HEK293 (cell line): ENCODE results near the gene HEBP1.

Experiments used
- BCL11B ChIP-seq: fragments of 450-650 bp; formaldehyde crosslinking; IDR thresholded peaks from 2 replicates; pipeline ENCODE4 v1.5.1; 2016; ENCODE audit warnings: low read depth, missing biosample characterization, missing genetic modification characterization
- EGR2 ChIP-seq: fragments of 450-650 bp; formaldehyde crosslinking; IDR thresholded peaks from 2 replicates; pipeline ENCODE4 v1.5.1; 2016; ENCODE audit warnings: low read depth, missing biosample characterization, missing genetic modification characterization
- KLF16 ChIP-seq: fragments of 450-650 bp; formaldehyde crosslinking; IDR thresholded peaks from 2 replicates; pipeline ENCODE4 v1.5.1; 2017; ENCODE audit warnings: missing biosample characterization, missing genetic modification characterization
- MYNN ChIP-seq: fragments of 450-650 bp; formaldehyde crosslinking; IDR thresholded peaks from 2 replicates; pipeline ENCODE4 v1.5.1; 2016; ENCODE audit warnings: missing biosample characterization, missing genetic modification characterization, borderline replicate concordance
- SP7 ChIP-seq: fragments of 450-650 bp; formaldehyde crosslinking; IDR thresholded peaks from 2 replicates; pipeline ENCODE4 v1.5.1; 2016; ENCODE audit warnings: missing biosample characterization, missing genetic modification characterization
- ZBTB20 ChIP-seq: fragments of 450-650 bp; formaldehyde crosslinking; IDR thresholded peaks from 2 replicates; pipeline ENCODE4 v1.5.1; 2016; ENCODE audit warnings: missing biosample characterization, missing genetic modification characterization
- ZNF248 ChIP-seq: fragments of 450-650 bp; formaldehyde crosslinking; IDR thresholded peaks from 2 replicates; pipeline ENCODE4 v1.5.1; 2017; ENCODE audit warnings: missing biosample characterization, missing genetic modification characterization
- ZNF274 ChIP-seq, 2 experiments: fragments of 200-500 bp in 1 of 2; fragments of 450-650 bp in 1 of 2; sonication (Bioruptor generic) in 1 of 2; formaldehyde crosslinking in 1 of 2; IDR thresholded peaks; 2 replicates each; pipeline versions ENCODE4 v1.5.1 to v1.6.1; 2014 to 2016; ENCODE audit warnings: borderline replicate concordance in 1 of 2, inconsistent platforms in 1 of 2, low read length in 1 of 2, missing biosample characterization in 1 of 2, missing genetic modification characterization in 1 of 2
- ZNF558 ChIP-seq: fragments of 450-650 bp; formaldehyde crosslinking; IDR thresholded peaks from 2 replicates; pipeline ENCODE4 v1.5.1; 2016; ENCODE audit warnings: missing biosample characterization, missing genetic modification characterization
- ZNF792 ChIP-seq: fragments of 450-650 bp; formaldehyde crosslinking; IDR thresholded peaks from 2 replicates; pipeline ENCODE4 v1.5.1; 2016; ENCODE audit warnings: missing biosample characterization, missing genetic modification characterization
- TF ChIP-seq, protein P1 (sequence below): fragments of 450-650 bp; formaldehyde crosslinking; IDR thresholded peaks from 2 replicates; pipeline ENCODE4 v1.5.1; 2016; ENCODE audit warnings: missing biosample characterization, missing genetic modification characterization
- TF ChIP-seq, protein P2 (sequence below): fragments of 450-650 bp; IDR thresholded peaks from 2 replicates; pipeline ENCODE4 v1.5.1; 2018; ENCODE audit warnings: missing biosample characterization, missing genetic modification characterization
- TF ChIP-seq, protein P3 (sequence below): fragments of 450-650 bp; formaldehyde crosslinking; IDR thresholded peaks from 2 replicates; pipeline ENCODE4 v1.5.1; 2016; ENCODE audit warnings: missing biosample characterization, missing genetic modification characterization, borderline replicate concordance
- TF ChIP-seq, protein P4 (sequence below): fragments of 450-650 bp; formaldehyde crosslinking; IDR thresholded peaks from 2 replicates; pipeline ENCODE4 v1.5.1; 2016; ENCODE audit warnings: missing biosample characterization, missing genetic modification characterization

DNA sequence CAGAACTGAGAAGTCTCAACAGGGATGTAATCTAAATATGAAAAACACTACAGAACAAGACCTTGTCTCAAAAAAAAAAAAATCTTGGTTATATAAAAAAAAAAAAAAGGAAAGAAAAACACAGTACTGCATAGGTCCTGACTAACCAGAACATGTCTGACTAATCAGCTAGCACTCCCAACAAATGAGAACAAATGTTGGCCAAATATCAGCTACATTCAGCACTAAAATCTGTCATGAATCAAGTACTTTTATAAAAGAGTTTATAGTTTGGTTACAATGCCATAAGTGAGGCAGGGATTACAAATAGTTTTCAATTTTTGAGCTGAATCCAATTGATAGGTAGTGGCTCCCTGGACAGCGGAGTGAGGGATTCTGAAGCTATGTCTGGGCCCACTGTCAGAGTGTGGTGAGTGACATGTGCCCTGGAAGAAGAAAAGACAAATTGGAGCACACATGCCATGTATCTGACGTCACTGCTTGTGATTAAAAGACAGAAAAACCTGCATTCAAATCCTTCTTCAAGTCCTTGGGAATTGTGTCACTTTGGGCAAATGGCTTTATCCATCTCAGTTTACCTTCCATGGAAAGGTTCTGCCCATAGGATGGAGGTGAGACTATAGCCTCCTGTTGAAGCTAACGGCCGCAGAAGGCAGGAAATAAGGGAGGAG, 38.6 kb upstream of the HEBP1 start:
- TF ChIP-seq, protein P1, sequence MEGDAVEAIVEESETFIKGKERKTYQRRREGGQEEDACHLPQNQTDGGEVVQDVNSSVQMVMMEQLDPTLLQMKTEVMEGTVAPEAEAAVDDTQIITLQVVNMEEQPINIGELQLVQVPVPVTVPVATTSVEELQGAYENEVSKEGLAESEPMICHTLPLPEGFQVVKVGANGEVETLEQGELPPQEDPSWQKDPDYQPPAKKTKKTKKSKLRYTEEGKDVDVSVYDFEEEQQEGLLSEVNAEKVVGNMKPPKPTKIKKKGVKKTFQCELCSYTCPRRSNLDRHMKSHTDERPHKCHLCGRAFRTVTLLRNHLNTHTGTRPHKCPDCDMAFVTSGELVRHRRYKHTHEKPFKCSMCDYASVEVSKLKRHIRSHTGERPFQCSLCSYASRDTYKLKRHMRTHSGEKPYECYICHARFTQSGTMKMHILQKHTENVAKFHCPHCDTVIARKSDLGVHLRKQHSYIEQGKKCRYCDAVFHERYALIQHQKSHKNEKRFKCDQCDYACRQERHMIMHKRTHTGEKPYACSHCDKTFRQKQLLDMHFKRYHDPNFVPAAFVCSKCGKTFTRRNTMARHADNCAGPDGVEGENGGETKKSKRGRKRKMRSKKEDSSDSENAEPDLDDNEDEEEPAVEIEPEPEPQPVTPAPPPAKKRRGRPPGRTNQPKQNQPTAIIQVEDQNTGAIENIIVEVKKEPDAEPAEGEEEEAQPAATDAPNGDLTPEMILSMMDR (tag by site-specific recombination): no peak
- no peak for TF ChIP-seq ZNF248 (tag by site-specific recombination)
- TF ChIP-seq ZNF792 (tag by site-specific recombination): no peak
- TF ChIP-seq, protein P2, sequence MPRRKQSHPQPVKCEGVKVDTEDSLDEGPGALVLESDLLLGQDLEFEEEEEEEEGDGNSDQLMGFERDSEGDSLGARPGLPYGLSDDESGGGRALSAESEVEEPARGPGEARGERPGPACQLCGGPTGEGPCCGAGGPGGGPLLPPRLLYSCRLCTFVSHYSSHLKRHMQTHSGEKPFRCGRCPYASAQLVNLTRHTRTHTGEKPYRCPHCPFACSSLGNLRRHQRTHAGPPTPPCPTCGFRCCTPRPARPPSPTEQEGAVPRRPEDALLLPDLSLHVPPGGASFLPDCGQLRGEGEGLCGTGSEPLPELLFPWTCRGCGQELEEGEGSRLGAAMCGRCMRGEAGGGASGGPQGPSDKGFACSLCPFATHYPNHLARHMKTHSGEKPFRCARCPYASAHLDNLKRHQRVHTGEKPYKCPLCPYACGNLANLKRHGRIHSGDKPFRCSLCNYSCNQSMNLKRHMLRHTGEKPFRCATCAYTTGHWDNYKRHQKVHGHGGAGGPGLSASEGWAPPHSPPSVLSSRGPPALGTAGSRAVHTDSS (tag by site-specific recombination): no peak
- TF ChIP-seq SP7 (tag by site-specific recombination): no peak
- TF ChIP-seq ZNF558 (tag by site-specific recombination): no peak
- TF ChIP-seq, protein P3, sequence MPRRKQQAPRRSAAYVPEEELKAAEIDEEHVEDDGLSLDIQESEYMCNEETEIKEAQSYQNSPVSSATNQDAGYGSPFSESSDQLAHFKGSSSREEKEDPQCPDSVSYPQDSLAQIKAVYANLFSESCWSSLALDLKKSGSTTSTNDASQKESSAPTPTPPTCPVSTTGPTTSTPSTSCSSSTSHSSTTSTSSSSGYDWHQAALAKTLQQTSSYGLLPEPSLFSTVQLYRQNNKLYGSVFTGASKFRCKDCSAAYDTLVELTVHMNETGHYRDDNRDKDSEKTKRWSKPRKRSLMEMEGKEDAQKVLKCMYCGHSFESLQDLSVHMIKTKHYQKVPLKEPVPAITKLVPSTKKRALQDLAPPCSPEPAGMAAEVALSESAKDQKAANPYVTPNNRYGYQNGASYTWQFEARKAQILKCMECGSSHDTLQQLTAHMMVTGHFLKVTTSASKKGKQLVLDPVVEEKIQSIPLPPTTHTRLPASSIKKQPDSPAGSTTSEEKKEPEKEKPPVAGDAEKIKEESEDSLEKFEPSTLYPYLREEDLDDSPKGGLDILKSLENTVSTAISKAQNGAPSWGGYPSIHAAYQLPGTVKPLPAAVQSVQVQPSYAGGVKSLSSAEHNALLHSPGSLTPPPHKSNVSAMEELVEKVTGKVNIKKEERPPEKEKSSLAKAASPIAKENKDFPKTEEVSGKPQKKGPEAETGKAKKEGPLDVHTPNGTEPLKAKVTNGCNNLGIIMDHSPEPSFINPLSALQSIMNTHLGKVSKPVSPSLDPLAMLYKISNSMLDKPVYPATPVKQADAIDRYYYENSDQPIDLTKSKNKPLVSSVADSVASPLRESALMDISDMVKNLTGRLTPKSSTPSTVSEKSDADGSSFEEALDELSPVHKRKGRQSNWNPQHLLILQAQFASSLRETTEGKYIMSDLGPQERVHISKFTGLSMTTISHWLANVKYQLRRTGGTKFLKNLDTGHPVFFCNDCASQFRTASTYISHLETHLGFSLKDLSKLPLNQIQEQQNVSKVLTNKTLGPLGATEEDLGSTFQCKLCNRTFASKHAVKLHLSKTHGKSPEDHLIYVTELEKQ (tag by site-specific recombination): no peak
- no peak for TF ChIP-seq BCL11B (tag by site-specific recombination)
- no peak for TF ChIP-seq MYNN (tag by site-specific recombination)
- TF ChIP-seq, protein P4, sequence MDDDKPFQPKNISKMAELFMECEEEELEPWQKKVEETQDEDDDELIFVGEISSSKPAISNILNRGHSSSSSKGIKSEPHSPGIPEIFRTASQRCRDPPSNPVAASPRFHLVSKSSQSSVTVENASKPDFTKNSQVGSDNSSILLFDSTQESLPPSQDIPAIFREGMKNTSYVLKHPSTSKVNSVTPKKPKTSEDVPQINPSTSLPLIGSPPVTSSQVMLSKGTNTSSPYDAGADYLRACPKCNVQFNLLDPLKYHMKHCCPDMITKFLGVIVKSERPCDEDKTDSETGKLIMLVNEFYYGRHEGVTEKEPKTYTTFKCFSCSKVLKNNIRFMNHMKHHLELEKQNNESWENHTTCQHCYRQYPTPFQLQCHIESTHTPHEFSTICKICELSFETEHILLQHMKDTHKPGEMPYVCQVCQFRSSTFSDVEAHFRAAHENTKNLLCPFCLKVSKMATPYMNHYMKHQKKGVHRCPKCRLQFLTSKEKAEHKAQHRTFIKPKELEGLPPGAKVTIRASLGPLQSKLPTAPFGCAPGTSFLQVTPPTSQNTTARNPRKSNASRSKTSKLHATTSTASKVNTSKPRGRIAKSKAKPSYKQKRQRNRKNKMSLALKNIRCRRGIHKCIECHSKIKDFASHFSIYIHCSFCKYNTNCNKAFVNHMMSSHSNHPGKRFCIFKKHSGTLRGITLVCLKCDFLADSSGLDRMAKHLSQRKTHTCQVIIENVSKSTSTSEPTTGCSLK (tag by site-specific recombination): no peak
- no peak for TF ChIP-seq EGR2 (tag by site-specific recombination)
- TF ChIP-seq ZNF274 (IDR thresholded peaks at IDR 0.05; ENCODE audit: low read length): no peak
- TF ChIP-seq ZNF274 (tag by site-specific recombination; IDR thresholded peaks at IDR 0.05; ENCODE audit: borderline replicate concordance): no peak
- TF ChIP-seq KLF16 (tag by site-specific recombination): no peak
- TF ChIP-seq ZBTB20 (tag by site-specific recombination): no peak
